Measurements from ENCODE around the gene MATN1. TPM values are rescaled to one million over a fixed set of nuclear protein-coding genes. Genes with fewer than 3 reads are reported as not detected.

MATN1 gene
- total RNA-seq, 1 donor from 2014 or later: 0.47 TPM

- Mint-ChIP-seq H3K36me3 (ENCODE audit: low read depth) (no peaks in the 10 kb centered on the region), H3K4me1 (ENCODE audit: low read depth) (no peaks in the 10 kb centered on the region), H3K27me3 (ENCODE audit: low read depth) (peaks cover 17% of the 10 kb centered on the region), H3K4me3 (ENCODE audit: unreplicated experiment) (no peak overlapping the region), H3K9me3 (ENCODE audit: low read depth) (peaks cover 3% of the 10 kb centered on the region), H3K27ac (ENCODE audit: unreplicated experiment) (no peak overlapping the region)
- no peak for TF ChIP-seq CTCF (IDR thresholded peaks at IDR 0.05)
- DNase-seq (ENCODE audit: low spot score): no peak
Observed at GRCh38 chr1:30742963-30743559, 19.7 kb upstream of the MATN1 start.

- Mint-ChIP-seq H3K9me3 (ENCODE audit: low read depth) (peaks cover 3% of the 10 kb centered on the region), H3K4me3 (ENCODE audit: unreplicated experiment) (no peak overlapping the region), H3K36me3 (ENCODE audit: low read depth) (no peaks in the 10 kb centered on the region), H3K27ac (ENCODE audit: unreplicated experiment) (no peak overlapping the region), H3K27me3 (ENCODE audit: low read depth) (peaks cover 17% of the 10 kb centered on the region), H3K4me1 (ENCODE audit: low read depth) (no peaks in the 10 kb centered on the region)
- no peak for DNase-seq (ENCODE audit: low spot score)
- TF ChIP-seq CTCF (IDR thresholded peaks at IDR 0.05): no peak
Observed at GRCh38 chr1:30742300-30742962, 19.0 kb upstream of the MATN1 start.

- no peaks in the 10 kb centered on the region for H3K4me1 Mint-ChIP-seq (ENCODE audit: low read depth)
- peaks cover 10% of the 10 kb centered on the region for H3K27me3 Mint-ChIP-seq (ENCODE audit: low read depth)
- no peak for TF ChIP-seq CTCF (IDR thresholded peaks at IDR 0.05)
- DNase-seq (ENCODE audit: low spot score): no peak
- peaks cover 3% of the 10 kb centered on the region for H3K9me3 Mint-ChIP-seq (ENCODE audit: low read depth)
- no peaks in the 10 kb centered on the region for H3K36me3 Mint-ChIP-seq (ENCODE audit: low read depth)
- no peak overlapping the region for H3K4me3 Mint-ChIP-seq (ENCODE audit: unreplicated experiment)
- no peak overlapping the region for H3K27ac Mint-ChIP-seq (ENCODE audit: unreplicated experiment)
Observed at GRCh38 chr1:30741239-30741894, 18.0 kb upstream of the MATN1 start.

- Mint-ChIP-seq H3K27ac (ENCODE audit: unreplicated experiment) (no peak overlapping the region), H3K4me3 (ENCODE audit: unreplicated experiment) (no peak overlapping the region), H3K36me3 (ENCODE audit: low read depth) (no peaks in the 10 kb centered on the region), H3K27me3 (ENCODE audit: low read depth) (peaks cover 10% of the 10 kb centered on the region), H3K4me1 (ENCODE audit: low read depth) (no peaks in the 10 kb centered on the region), H3K9me3 (ENCODE audit: low read depth) (peaks cover 3% of the 10 kb centered on the region)
- no peak for DNase-seq (ENCODE audit: low spot score)
- no peak for TF ChIP-seq CTCF (IDR thresholded peaks at IDR 0.05)
Observed at GRCh38 chr1:30740251-30741238, 17.2 kb upstream of the MATN1 start.

GRCh38 chr1:30739601-30740000 is 16.2 kb upstream of the MATN1 start:
- Mint-ChIP-seq H3K9me3 (ENCODE audit: low read depth) (peaks cover 3% of the 10 kb centered on the region), H3K4me1 (ENCODE audit: low read depth) (no peaks in the 10 kb centered on the region), H3K27ac (ENCODE audit: unreplicated experiment) (no peak overlapping the region), H3K27me3 (ENCODE audit: low read depth) (peaks cover 10% of the 10 kb centered on the region), H3K4me3 (ENCODE audit: unreplicated experiment) (no peak overlapping the region), H3K36me3 (ENCODE audit: low read depth) (no peaks in the 10 kb centered on the region)
- TF ChIP-seq CTCF (IDR thresholded peaks at IDR 0.05): no peak
- no peak for DNase-seq (ENCODE audit: low spot score)
